SK-N-SH treated with all-trans-retinoic acid at 6 μM for 48 hours (cell line): Measurements from ENCODE around the gene SPECC1L.

ENCODE experiments used
- ATAC-seq: fragments of 200-7000 bp; cut with Tn5 transposase; 3 replicates; pipeline ENCODE4 v1.9.1; 2020; ENCODE audit warnings: mild to moderate bottlenecking, moderate library complexity
- ARNTL ChIP-seq: fragments of 450-650 bp; formaldehyde crosslinking; IDR thresholded peaks from 2 replicates; pipeline ENCODE4 v1.5.0; 2020; ENCODE audit warnings: low read depth, mild to moderate bottlenecking, moderate library complexity, borderline replicate concordance
- BACH2 ChIP-seq: fragments of 250-450 bp; sonication (Bioruptor Pico); IDR thresholded peaks from 2 replicates; pipeline ENCODE4 v1.9.0; 2021; ENCODE audit warnings: mild to moderate bottlenecking, borderline replicate concordance
- CSDC2 ChIP-seq: fragments of 250-450 bp; sonication (Bioruptor Pico); IDR thresholded peaks from 2 replicates; pipeline ENCODE4 v1.5.0; 2020; ENCODE audit warnings: mild to moderate bottlenecking, moderate library complexity
- ESRRG ChIP-seq: fragments of 250-450 bp; sonication (Bioruptor Pico); IDR thresholded peaks from 2 replicates; pipeline ENCODE4 v1.6.1; 2021; ENCODE audit warnings: mild to moderate bottlenecking
- OSR1 ChIP-seq: fragments of 250-450 bp; sonication (Bioruptor Pico); IDR thresholded peaks from 2 replicates; pipeline ENCODE4 v1.8.0; 2022; ENCODE audit warnings: moderate library complexity, mild to moderate bottlenecking, inconsistent platforms
- PATZ1 ChIP-seq: fragments of 250-450 bp; sonication (Bioruptor Pico); IDR thresholded peaks from 2 replicates; pipeline ENCODE4 v1.8.0; 2020; ENCODE audit warnings: mild to moderate bottlenecking, moderate library complexity, borderline replicate concordance
- PPARA ChIP-seq: fragments of 250-450 bp; sonication (Bioruptor Pico); IDR thresholded peaks from 2 replicates; pipeline ENCODE4 v1.5.0; 2020; ENCODE audit warnings: mild to moderate bottlenecking, borderline replicate concordance
- RARB ChIP-seq: fragments of 250-450 bp; sonication (Bioruptor Pico); IDR thresholded peaks from 2 replicates; pipeline ENCODE4 v1.8.0; 2021; ENCODE audit warnings: mild to moderate bottlenecking, moderate library complexity
- SNAI2 ChIP-seq: fragments of 250-450 bp; sonication (Bioruptor Pico); IDR thresholded peaks from 2 replicates; pipeline ENCODE4 v1.5.0; 2020; ENCODE audit warnings: mild to moderate bottlenecking, moderate library complexity
- TCF4 ChIP-seq: fragments of 250-450 bp; sonication (Bioruptor Pico); IDR thresholded peaks from 2 replicates; pipeline ENCODE4 v1.8.0; 2021; ENCODE audit warnings: mild to moderate bottlenecking, moderate library complexity, borderline replicate concordance
- TSHZ2 ChIP-seq: fragments of 250-450 bp; sonication (Bioruptor Pico); IDR thresholded peaks from 2 replicates; pipeline ENCODE4 v1.5.0; 2020; ENCODE audit warnings: mild to moderate bottlenecking, moderate library complexity
- ZFP3 ChIP-seq: fragments of 250-450 bp; sonication (Bioruptor Pico); IDR thresholded peaks from 2 replicates; pipeline ENCODE4 v1.5.0; 2020; ENCODE audit warnings: mild to moderate bottlenecking, moderate library complexity
- ZFP30 ChIP-seq: fragments of 450-650 bp; formaldehyde crosslinking; IDR thresholded peaks from 2 replicates; pipeline ENCODE4 v1.5.0; 2022; ENCODE audit warnings: mild to moderate bottlenecking, moderate library complexity
- ZNF565 ChIP-seq: fragments of 450-650 bp; formaldehyde crosslinking; conservative IDR thresholded peaks from 2 replicates; pipeline ENCODE4 v1.5.0; 2020; ENCODE audit warnings: low read depth, mild to moderate bottlenecking, moderate library complexity
- ZNF70 ChIP-seq: fragments of 450-650 bp; formaldehyde crosslinking; IDR thresholded peaks from 2 replicates; pipeline ENCODE4 v1.5.0; 2020; ENCODE audit warnings: mild to moderate bottlenecking, moderate library complexity
- TF ChIP-seq, protein P1 (sequence below): fragments of 250-450 bp; sonication (Bioruptor Pico); IDR thresholded peaks from 2 replicates; pipeline ENCODE4 v1.8.0; 2021; ENCODE audit warnings: low read depth, mild to moderate bottlenecking, moderate library complexity, borderline replicate concordance
- TF ChIP-seq, protein P2 (sequence below): fragments of 250-450 bp; sonication (Bioruptor Pico); IDR thresholded peaks from 2 replicates; pipeline ENCODE4 v1.5.1; 2020; ENCODE audit warnings: low read depth, mild to moderate bottlenecking, moderate library complexity

SPECC1L gene

DNA sequence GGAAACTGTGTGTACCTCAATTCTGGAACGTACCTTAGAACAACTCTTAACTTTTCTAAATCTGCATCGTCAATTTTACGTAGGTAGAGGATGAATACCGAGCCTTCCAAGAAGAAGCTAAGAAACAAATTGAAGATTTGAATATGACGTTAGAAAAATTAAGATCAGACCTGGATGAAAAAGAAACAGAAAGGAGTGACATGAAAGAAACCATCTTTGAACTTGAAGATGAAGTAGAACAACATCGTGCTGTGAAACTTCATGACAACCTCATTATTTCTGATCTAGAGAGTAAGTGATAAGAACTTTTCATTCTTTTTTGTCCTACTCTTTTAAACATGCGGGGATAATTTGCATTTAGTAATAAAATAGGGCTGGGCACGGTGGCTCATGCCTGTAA, 53.5 kb downstream of the SPECC1L start (continued):
- no peak for TF ChIP-seq TSHZ2

GRCh38 chr22:24325105-24325757, 54.6 kb downstream of the SPECC1L start:
- peak; percentile 50 for ATAC-seq
- TF ChIP-seq, protein P1, sequence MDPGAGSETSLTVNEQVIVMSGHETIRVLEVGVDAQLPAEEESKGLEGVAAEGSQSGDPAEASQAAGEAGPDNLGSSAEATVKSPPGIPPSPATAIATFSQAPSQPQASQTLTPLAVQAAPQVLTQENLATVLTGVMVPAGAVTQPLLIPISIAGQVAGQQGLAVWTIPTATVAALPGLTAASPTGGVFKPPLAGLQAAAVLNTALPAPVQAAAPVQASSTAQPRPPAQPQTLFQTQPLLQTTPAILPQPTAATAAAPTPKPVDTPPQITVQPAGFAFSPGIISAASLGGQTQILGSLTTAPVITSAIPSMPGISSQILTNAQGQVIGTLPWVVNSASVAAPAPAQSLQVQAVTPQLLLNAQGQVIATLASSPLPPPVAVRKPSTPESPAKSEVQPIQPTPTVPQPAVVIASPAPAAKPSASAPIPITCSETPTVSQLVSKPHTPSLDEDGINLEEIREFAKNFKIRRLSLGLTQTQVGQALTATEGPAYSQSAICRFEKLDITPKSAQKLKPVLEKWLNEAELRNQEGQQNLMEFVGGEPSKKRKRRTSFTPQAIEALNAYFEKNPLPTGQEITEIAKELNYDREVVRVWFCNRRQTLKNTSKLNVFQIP (CRISPR knock-in tag): no peak
- TF ChIP-seq BACH2 (CRISPR knock-in tag) (no peak), OSR1 (CRISPR knock-in tag) (no peak), ZNF565 (CRISPR knock-in tag) (no peak), PPARA (CRISPR knock-in tag) (no peak), RARB (no peak), TCF4 (no peak), SNAI2 (CRISPR knock-in tag) (no peak), ESRRG (no peak)

DNA sequence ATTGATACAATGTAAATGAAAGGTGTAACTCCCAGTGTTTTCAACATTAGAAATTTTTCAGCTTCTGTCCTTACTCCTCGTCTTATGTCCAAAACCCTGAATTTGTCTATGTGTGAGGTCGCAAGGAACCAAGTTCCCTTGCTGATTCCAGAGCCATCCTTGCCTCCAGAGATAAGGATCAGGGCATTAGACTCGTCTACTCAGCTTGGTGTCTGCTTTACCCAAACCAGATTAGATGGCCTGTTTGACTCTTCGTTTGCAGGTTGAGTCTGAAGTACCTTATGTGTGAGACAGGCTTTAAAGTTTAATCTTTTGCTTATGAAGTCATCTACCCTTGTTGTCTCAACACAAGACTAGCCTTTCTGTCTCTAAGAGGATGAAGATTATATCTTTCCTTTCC, 55.6 kb downstream of the SPECC1L start:
- no peak for ATAC-seq
- TF ChIP-seq ZFP3 (CRISPR knock-in tag): no peak
- TF ChIP-seq CSDC2 (CRISPR knock-in tag): no peak
- TF ChIP-seq, protein P2, sequence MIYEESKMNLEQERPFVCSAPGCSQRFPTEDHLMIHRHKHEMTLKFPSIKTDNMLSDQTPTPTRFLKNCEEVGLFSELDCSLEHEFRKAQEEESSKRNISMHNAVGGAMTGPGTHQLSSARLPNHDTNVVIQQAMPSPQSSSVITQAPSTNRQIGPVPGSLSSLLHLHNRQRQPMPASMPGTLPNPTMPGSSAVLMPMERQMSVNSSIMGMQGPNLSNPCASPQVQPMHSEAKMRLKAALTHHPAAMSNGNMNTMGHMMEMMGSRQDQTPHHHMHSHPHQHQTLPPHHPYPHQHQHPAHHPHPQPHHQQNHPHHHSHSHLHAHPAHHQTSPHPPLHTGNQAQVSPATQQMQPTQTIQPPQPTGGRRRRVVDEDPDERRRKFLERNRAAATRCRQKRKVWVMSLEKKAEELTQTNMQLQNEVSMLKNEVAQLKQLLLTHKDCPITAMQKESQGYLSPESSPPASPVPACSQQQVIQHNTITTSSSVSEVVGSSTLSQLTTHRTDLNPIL: no peak
- TF ChIP-seq ESRRG: no peak
- no peak for TF ChIP-seq PPARA (CRISPR knock-in tag)
- TF ChIP-seq ARNTL (CRISPR knock-in tag): no peak
- no peak for TF ChIP-seq TSHZ2
- no peak for TF ChIP-seq ZNF70 (CRISPR knock-in tag)
- TF ChIP-seq, all 23 proteins: peak for 0

DNA sequence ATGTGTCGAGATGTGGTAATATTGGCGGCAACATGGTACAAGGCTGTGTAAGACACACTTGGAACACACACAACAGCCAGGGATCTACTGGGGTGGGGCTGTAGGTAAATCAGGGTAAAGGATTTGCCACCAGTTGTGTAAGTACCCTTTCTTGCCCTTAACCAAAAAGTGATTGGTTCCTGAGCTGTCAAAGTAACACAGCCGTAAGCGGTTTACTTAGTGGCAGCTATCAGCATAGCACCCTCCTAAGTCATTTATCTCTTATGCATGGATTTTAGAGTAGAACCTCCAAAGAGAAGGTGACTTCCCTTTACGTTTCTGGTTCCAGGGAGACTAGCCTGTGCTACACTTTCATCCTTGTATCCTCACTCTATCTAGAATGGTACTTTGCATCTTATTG, 57.2 kb downstream of the SPECC1L start:
- TF ChIP-seq TCF4 (no peak), ZFP30 (CRISPR knock-in tag) (no peak), PATZ1 (no peak)
- ATAC-seq: no peak
